Ectodermal cell (in vitro differentiated cells): ENCODE data around the gene LRRK1.

ENCODE experiments used
- H3K27ac ChIP-seq: 2 replicates; pipeline ENCODE4 v1.7.0; 2013; ENCODE audit warnings: mild to moderate bottlenecking, low read depth, low read length; ENCODE audit not compliant: insufficient read depth, poor library complexity, severe bottlenecking
- H3K27me3 ChIP-seq: 2 replicates; pipeline ENCODE4 v1.7.0; 2013; ENCODE audit warnings: mild to moderate bottlenecking, low read length; ENCODE audit not compliant: insufficient read depth, control insufficient read depth, poor library complexity, severe bottlenecking
- H3K36me3 ChIP-seq: one replicate; pipeline ENCODE4 v1.7.0; 2013; ENCODE audit warnings: low read length; ENCODE audit not compliant: control insufficient read depth, insufficient read depth
- H3K4me1 ChIP-seq: one replicate; pipeline ENCODE4 v1.7.0; 2013; ENCODE audit warnings: low read length; ENCODE audit not compliant: control insufficient read depth, insufficient read depth
- H3K4me3 ChIP-seq: 2 replicates; pipeline ENCODE4 v1.7.0; 2013; ENCODE audit warnings: low read depth, low read length, control low read depth; ENCODE audit not compliant: insufficient read depth
- H3K9me3 ChIP-seq: 2 replicates; pipeline ENCODE4 v1.7.0; 2013; ENCODE audit warnings: mild to moderate bottlenecking, low read length, moderate library complexity; ENCODE audit not compliant: control insufficient read depth
- WGBS, 2 experiments: methylation state at CpG; one replicate each; pipeline ENCODE4 v1.1.7; 2013; ENCODE audit warnings: missing lambda C conversion rate in 2 of 2; 5-methylcytosine and 5-hydroxymethylcytosine counted together

The LRRK1 gene

DNA sequence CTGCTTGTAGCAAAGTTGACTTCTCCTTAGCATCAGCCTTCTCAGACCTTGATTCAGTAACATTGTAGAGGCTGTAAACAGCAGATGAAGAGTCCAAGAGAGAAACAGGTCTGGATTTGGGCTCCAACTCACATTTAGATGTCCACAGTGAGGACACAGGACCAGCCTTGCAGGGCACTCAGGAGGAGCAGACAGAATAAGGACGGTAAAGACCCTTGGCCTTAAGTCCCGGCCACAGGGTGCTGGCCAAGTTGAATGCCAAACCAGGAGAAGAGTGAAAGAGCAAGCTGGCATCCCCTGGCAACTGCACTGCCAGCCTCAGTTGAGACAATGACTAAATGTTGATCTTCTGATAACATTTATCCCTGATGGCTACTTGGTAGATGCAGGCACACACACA, 136.3 kb downstream of the LRRK1 start:
- WGBS, 2 experiments = 95 to 98% methylated on average over 2 of the region's 2 CpGs

DNA sequence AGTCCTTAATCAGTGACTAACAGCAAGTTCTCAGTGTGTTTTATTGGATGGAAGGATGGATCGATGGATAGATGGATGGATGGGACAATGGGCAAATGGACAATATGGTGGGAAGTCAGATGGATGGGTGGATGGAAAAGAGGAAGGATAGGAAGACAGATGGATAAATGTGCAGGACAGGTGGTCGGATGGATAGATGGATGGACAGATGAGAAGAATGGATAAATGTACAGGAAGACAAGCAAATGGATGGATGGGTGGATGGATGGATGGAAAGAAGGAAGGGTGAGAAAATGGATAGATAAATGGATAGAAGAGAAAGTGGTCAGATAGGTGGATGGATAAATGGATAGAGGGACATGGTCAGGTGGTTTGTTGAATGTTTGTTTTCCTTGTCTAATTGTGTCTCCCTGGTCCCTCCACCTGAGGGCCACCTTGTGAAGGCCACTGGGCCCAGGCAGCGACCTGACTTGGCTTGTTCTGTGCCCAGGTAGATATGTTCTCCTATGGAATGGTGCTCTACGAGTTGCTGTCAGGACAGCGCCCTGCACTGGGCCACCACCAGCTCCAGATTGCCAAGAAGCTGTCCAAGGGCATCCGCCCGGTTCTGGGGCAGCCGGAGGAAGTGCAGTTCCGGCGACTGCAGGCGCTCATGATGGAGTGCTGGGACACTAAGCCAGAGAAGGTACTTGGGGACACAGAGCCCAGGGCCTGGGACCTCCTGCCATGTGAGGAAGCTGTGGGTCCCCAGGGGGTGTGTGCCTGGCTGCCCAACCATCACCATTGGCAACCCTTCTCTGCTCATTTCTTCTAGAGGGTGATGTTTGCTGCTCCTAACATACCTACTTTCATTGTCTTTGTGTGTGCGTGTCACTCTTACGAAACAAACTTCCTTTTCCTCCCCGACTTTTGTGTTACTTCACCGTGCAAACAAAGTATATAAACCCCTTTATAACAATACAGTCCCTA, 137.5 kb downstream of the LRRK1 start:
- Histone ChIP-seq H3K4me3 (no peak overlapping the region), H3K9me3 (no peaks in the 10 kb centered on the region), H3K27ac (no peak overlapping the region), H3K27me3 (no peaks in the 10 kb centered on the region), H3K4me1 (no peaks in the 10 kb centered on the region), H3K36me3 (no peaks in the 10 kb centered on the region)
- 89 to 93% methylated on average over 14 to 15 of the region's 15 CpGs for WGBS, 2 experiments

More for the DNA sequence above, 136.3 kb downstream of the LRRK1 start:
- Histone ChIP-seq H3K9me3 (no peaks in the 10 kb centered on the region), H3K4me3 (no peak overlapping the region), H3K4me1 (no peaks in the 10 kb centered on the region), H3K27ac (no peak overlapping the region), H3K27me3 (no peaks in the 10 kb centered on the region), H3K36me3 (no peaks in the 10 kb centered on the region)

DNA sequence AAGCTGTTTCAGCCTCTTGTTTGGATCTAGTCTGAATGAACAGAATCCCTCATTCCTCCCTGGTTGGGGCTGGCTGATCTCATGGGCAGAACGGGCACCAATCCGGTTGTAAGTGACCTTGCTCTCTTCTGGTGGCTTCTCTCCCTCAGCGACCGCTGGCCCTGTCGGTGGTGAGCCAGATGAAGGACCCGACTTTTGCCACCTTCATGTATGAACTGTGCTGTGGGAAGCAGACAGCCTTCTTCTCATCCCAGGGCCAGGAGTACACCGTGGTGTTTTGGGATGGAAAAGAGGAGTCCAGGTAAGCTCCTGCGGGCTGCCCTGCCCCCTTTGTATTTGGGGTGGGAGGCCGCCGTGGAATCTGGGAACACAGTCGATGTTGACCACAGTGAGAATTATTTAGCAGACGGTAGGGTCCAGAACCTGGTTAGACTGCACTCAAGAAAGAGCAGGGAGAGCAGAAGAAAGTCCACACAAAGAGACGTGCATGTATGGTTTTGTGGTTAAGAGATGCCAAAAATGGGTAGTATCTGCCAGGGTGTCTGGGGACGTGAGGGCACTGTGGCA, 138.8 kb downstream of the LRRK1 start:
- H3K27me3 ChIP-seq = no peaks in the 10 kb centered on the region
- H3K9me3 ChIP-seq = no peaks in the 10 kb centered on the region
- H3K36me3 ChIP-seq = no peaks in the 10 kb centered on the region
- H3K4me1 ChIP-seq = peaks cover 4% of the 10 kb centered on the region
- H3K4me3 ChIP-seq = no peak overlapping the region
- 87 to 91% methylated on average over 14 of the region's 14 CpGs for WGBS, 2 experiments
- H3K27ac ChIP-seq = no peak overlapping the region

DNA sequence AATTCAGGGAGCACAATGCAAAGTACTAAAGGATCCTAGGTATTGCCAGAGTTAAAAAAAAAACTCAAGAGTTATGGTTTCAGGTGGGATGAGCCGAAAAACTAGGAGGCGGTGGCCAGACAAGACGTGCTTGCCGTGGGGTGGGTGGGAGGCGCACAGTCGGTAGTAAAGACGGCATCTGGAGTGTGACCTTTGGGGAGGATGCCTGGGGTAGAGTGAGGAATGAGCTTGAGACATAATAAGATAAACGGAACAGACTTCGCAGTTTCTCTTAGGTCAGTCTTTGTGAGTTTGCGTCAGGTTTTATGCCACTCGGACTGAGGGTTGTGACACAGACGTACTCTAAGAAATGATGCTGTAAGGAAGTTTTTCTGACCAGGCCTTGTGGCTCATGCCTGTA, 139.6 kb downstream of the LRRK1 start:
- Histone ChIP-seq H3K9me3 (no peaks in the 10 kb centered on the region), H3K27ac (no peak overlapping the region), H3K4me3 (no peak overlapping the region), H3K27me3 (no peaks in the 10 kb centered on the region), H3K36me3 (no peaks in the 10 kb centered on the region), H3K4me1 (peaks cover 12% of the 10 kb centered on the region)
- 92 to 94% methylated on average over 12 of the region's 12 CpGs for WGBS, 2 experiments

DNA sequence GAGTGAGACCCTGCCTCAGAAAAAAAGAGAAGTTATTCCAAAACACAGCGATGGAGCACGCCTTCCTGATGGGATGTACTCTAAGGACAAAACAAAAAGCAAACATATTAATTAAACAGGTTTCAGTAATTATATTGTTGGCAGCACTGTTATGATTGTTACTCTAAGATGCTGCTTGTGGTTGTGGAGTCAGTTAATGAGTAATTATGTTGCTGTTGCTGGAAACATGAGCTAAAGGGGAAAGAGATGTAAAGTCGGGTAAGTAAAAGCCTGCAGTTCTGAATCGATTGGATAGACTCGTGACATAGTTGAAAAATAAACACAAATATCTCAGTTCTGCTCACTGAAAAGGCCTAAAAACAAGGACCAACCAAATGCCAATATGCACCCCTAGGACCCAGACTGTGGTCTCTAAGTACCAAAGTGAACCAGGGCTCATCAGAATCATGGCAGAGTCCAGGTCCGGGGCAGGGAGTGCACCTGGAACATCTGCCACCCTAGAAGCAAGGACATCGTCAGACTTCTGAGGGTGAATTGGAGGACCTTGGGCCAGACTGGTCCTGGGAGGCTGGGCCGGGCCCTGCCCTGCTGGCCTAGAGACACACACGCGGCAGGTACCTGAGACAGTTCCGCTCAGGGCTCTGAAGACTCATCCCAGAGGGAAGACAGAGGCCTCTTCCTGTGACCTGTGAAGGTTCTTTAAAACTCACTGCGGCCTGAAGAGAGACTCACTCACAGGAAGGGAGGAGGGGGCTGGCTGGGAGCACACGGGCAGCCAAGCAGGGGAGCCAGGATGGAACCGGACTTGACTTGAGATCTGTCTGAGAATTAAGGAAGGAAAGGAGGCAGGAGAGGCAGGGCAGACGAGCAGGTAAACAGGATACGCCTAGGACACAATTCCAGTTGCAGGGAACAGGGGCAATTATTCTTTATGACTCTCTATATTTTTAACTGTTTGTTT, 140.5 kb downstream of the LRRK1 start:
- no peak overlapping the region for H3K27ac ChIP-seq
- no peaks in the 10 kb centered on the region for H3K36me3 ChIP-seq
- no peaks in the 10 kb centered on the region for H3K27me3 ChIP-seq
- H3K9me3 ChIP-seq = no peaks in the 10 kb centered on the region
- 85 to 87% methylated on average over 15 to 16 of the region's 16 CpGs for WGBS, 2 experiments
- H3K4me1 ChIP-seq = peaks cover 22% of the 10 kb centered on the region
- no peak overlapping the region for H3K4me3 ChIP-seq

DNA sequence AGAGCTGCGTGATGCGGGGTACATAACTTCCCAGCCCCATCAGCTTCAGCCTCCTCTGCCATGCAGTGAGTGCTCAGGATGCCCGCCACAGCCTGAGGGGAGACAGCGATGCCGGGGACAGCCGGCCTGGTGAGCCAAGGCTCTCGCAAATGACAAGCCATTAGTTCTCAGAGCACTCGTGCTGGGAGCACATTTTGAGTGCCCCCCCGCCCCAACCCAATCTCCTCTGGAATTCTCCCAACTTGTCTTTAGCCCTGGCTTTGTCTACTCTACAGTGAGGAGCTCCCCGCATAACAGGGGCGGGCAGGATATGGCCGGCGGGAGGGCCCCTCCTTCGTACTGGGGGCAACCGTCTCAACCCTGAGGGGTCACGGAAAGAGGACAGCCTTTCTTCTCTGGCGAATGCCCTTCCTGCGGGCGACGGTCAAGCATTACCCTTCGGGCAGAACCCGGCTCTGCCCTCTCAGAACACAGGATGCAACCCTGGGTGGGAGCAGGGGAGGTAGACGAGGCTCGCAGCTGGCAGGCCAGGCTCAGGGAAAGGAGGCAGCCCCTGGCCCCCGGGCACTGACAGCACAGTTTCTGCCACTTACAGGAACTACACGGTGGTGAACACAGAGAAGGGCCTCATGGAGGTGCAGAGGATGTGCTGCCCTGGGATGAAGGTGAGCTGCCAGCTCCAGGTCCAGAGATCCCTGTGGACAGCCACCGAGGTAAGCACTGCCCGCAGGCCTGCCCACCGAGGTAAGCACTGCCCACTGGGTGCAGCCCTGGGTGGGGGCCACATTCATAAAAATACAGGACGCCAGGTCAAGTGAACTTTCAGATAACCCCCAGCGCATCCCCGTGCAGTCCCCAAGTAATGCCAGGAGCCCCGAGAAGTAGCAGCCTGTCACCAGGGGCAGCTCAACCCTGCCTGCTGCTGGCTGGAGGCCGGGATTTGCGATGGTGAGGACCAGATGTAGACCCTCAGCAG, 141.7 kb downstream of the LRRK1 start:
- H3K9me3 ChIP-seq = no peaks in the 10 kb centered on the region
- H3K27me3 ChIP-seq = no peaks in the 10 kb centered on the region
- H3K4me3 ChIP-seq = no peak overlapping the region
- peaks cover 22% of the 10 kb centered on the region for H3K4me1 ChIP-seq
- H3K27ac ChIP-seq = no peak overlapping the region
- WGBS, 2 experiments = 80% methylated on average over 35 of the region's 35 CpGs
- H3K36me3 ChIP-seq = no peaks in the 10 kb centered on the region

DNA sequence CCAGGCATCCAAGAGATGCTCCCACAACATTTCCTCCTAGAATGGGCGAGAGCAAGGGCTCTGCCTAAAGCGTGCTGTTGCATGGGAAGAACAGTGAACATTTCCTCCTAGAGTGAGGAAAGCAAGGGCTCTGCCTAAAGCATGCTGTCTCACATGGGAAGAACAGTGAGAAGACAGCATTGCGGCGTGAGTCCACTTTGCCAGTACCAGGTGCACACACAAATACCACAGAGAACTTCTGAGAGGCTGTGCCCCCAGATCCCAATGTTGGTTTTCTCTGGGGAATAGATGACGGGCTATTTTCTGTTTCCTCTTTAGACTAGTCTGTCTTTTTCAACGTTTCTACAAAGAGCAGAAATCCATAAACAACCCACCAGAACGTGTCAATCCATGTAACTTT, 142.9 kb downstream of the LRRK1 start:
- WGBS, 2 experiments = 89 to 91% methylated on average over 7 of the region's 7 CpGs
- peaks cover 22% of the 10 kb centered on the region for H3K4me1 ChIP-seq
- no peak overlapping the region for H3K27ac ChIP-seq

DNA sequence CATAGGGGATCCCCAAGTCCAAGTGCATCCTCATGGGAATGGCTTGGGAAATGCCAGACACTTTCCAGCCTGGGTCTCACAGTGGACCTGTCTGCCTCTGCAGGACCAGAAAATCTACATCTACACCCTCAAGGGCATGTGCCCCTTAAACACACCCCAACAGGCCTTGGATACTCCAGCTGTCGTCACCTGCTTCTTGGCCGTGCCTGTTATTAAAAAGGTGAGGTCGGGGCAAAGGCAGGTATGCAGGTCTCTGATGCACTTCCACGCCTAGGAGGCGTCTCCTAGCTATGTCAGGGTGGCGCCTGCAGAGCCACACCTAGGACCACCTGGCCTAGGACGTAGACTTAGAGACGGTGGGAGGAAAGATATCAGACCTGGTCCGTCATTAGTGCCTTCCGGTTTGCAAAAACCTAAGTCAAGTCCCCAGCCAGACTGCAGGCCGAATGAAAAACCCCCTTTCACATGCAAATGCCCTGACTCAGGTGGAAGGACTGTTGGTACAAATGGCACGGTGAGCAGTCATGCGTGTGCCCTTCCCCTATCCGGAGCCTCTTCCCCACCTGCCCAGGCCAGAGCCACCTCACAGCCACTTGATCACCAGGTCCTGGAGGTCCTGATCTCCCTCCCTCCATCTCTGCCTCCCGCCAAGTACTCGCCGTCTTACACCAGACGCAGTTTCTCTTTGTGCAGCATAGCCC, 143.5 kb downstream of the LRRK1 start:
- Histone ChIP-seq H3K27ac (no peak overlapping the region), H3K27me3 (no peaks in the 10 kb centered on the region), H3K36me3 (no peaks in the 10 kb centered on the region), H3K4me3 (no peak overlapping the region), H3K4me1 (peaks cover 26% of the 10 kb centered on the region), H3K9me3 (no peaks in the 10 kb centered on the region)
- WGBS, 2 experiments = 74 to 76% methylated on average over 18 of the region's 18 CpGs

More for the DNA sequence above, 142.9 kb downstream of the LRRK1 start:
- Histone ChIP-seq H3K36me3 (no peaks in the 10 kb centered on the region), H3K27me3 (no peaks in the 10 kb centered on the region), H3K9me3 (no peaks in the 10 kb centered on the region), H3K4me3 (no peak overlapping the region)

DNA sequence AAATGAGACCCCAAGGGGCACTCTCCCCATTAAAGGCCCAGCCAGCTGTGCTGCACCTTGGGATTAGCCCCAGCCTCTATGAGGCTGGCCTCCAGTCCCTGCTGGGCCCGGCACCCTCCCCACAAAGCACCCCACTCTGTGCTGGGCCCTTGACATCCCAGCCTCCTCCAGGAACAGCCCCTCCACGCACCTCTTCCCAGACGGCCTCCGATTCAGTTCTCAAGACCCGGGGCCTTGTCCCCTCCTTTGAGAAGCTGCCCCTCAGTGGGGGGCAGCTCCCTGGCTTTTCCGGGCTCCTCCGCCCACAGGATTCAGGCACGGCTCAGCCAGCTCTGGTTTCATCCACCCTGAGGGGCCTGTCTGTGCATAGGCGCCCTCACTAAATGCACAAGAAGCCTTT, 144.1 kb downstream of the LRRK1 start:
- peaks cover 32% of the 10 kb centered on the region for H3K4me1 ChIP-seq
- H3K27me3 ChIP-seq = no peaks in the 10 kb centered on the region
- 56 to 58% methylated on average over 9 of the region's 9 CpGs for WGBS, 2 experiments
- H3K4me3 ChIP-seq = no peak overlapping the region
- no peaks in the 10 kb centered on the region for H3K36me3 ChIP-seq
- no peaks in the 10 kb centered on the region for H3K9me3 ChIP-seq
- no peak overlapping the region for H3K27ac ChIP-seq
